IMR-90 (cell line): ENCODE measurements around the gene MYH9. TPM values are rescaled to one million over a fixed set of nuclear protein-coding genes. Genes with fewer than 3 reads are reported as not detected.

ENCODE experiments used
- ATAC-seq: fragments of 200-7000 bp; cut with Tn5 transposase; 2 replicates; pipeline ENCODE4 v1.9.1; 2020; ENCODE audit warnings: low read depth, mild to moderate bottlenecking, moderate library complexity
- BruUV-seq: library from RNA; stranded (reverse); fragments of 400-500 nt; replicated peaks from 2 replicates; lab custom pipeline; 2021; lab: Mats Ljungman, UMichigan
- CTCF ChIA-PET: fragments of 300-600 bp; formaldehyde crosslinking; extraction: SDS; loops from one replicate; lab custom pipeline; 2021; ENCODE audit warnings: antibody characterized with exemption; lab: Yijun Ruan, JAX
- POLR2A ChIA-PET: fragments of 300-600 bp; sonication (Branson Sonifier 250); formaldehyde crosslinking; loops from one replicate; lab custom pipeline; 2022; ENCODE audit warnings: antibody characterized with exemption; ENCODE audit not compliant: unreplicated experiment; lab: Charles Lee
- DNase-seq: peaks from one replicate; pipeline ENCODE4 v3.0.0; 2013
- H2AFZ ChIP-seq: replicated peaks from 2 replicates; pipeline ENCODE3; 2013; ENCODE audit warnings: low read length, mild to moderate bottlenecking; ENCODE audit not compliant: poor library complexity
- H2AK5ac ChIP-seq: 2 replicates; pipeline ENCODE4 v1.6.1; 2013; ENCODE audit warnings: low read depth, low read length, inconsistent platforms
- H2AK9ac ChIP-seq: replicated peaks from 2 replicates; pipeline ENCODE3; 2013; ENCODE audit warnings: mild to moderate bottlenecking, low read depth, low read length, moderate library complexity; ENCODE audit not compliant: poor library complexity
- H2BK120ac ChIP-seq: 2 replicates; pipeline ENCODE4 v1.6.1; 2013; ENCODE audit warnings: low read depth, low read length, inconsistent platforms
- H2BK15ac ChIP-seq: 3 replicates; pipeline ENCODE4 v1.6.1; 2013; ENCODE audit warnings: low read depth, low read length, inconsistent platforms
- H2BK20ac ChIP-seq: 2 replicates; pipeline ENCODE4 v1.6.1; 2013; ENCODE audit warnings: low read depth, mild to moderate bottlenecking, inconsistent platforms, low read length, moderate library complexity
- H2BK5ac ChIP-seq: 2 replicates; pipeline ENCODE4 v1.6.1; 2013; ENCODE audit warnings: mild to moderate bottlenecking, low read depth, low read length, inconsistent platforms; ENCODE audit not compliant: poor library complexity, severe bottlenecking
- H3K14ac ChIP-seq: replicated peaks from 2 replicates; pipeline ENCODE4 v1.6.1; 2013; ENCODE audit warnings: low read depth, low read length, inconsistent platforms
- H3K18ac ChIP-seq: 2 replicates; pipeline ENCODE4 v1.6.1; 2013; ENCODE audit warnings: low read depth, low read length, control low read depth
- H3K23ac ChIP-seq: 2 replicates; pipeline ENCODE4 v1.6.1; 2013; ENCODE audit warnings: low read depth, low read length, inconsistent platforms
- H3K27ac ChIP-seq: 2 replicates; pipeline ENCODE4 v1.5.1; 2013; ENCODE audit warnings: mild to moderate bottlenecking, control low read depth, low read length; ENCODE audit not compliant: insufficient read depth
- H3K27me3 ChIP-seq: 2 replicates; pipeline ENCODE4 v1.6.1; 2013; ENCODE audit warnings: low read length; ENCODE audit not compliant: control insufficient read depth, insufficient read depth
- H3K36me3 ChIP-seq: 2 replicates; pipeline ENCODE4 v1.6.1; 2013; ENCODE audit warnings: low read length, mixed read lengths; ENCODE audit not compliant: control insufficient read depth, insufficient read depth
- H3K4ac ChIP-seq: 2 replicates; pipeline ENCODE4 v1.6.1; 2013; ENCODE audit warnings: low read depth, low read length, inconsistent platforms
- H3K4me1 ChIP-seq: 2 replicates; pipeline ENCODE4 v1.6.1; 2013; ENCODE audit warnings: low read length, mixed read lengths; ENCODE audit not compliant: control insufficient read depth, insufficient read depth
- H3K4me2 ChIP-seq: 2 replicates; pipeline ENCODE4 v1.6.1; 2013; ENCODE audit warnings: low read depth, mild to moderate bottlenecking, control low read depth, low read length, moderate library complexity
- H3K4me3 ChIP-seq: 2 replicates; pipeline ENCODE4 v1.5.1; 2013; ENCODE audit warnings: low read depth, mild to moderate bottlenecking, control low read depth, low read length, moderate library complexity; ENCODE audit not compliant: insufficient read depth
- H3K56ac ChIP-seq: 2 replicates; pipeline ENCODE4 v1.6.1; 2013; ENCODE audit warnings: low read length, inconsistent platforms; ENCODE audit not compliant: insufficient read depth; ENCODE audit errors: extremely low read depth
- H3K79me1 ChIP-seq, 2 experiments: 2 replicates each; pipeline ENCODE4 v1.6.1; 2013; ENCODE audit warnings: low read length in 2 of 2, inconsistent platforms in 1 of 2, low read depth in 1 of 2
- H3K9ac ChIP-seq: 2 replicates; pipeline ENCODE4 v1.6.1; 2013; ENCODE audit warnings: low read depth, low read length, control low read depth
- H3K9me1 ChIP-seq: 2 replicates; pipeline ENCODE4 v1.6.1; 2013; ENCODE audit warnings: low read length, inconsistent platforms; ENCODE audit not compliant: insufficient read depth
- H3K9me3 ChIP-seq: 2 replicates; pipeline ENCODE4 v1.6.1; 2013; ENCODE audit warnings: low read length; ENCODE audit not compliant: control insufficient read depth, insufficient read depth
- H4K20me1 ChIP-seq: 2 replicates; pipeline ENCODE4 v1.6.1; 2013; ENCODE audit warnings: low read length, inconsistent platforms; ENCODE audit not compliant: insufficient read depth
- H4K5ac ChIP-seq: 2 replicates; pipeline ENCODE4 v1.6.1; 2013; ENCODE audit warnings: mild to moderate bottlenecking, low read depth, low read length, control low read depth
- H4K8ac ChIP-seq, 2 experiments: 2 replicates each; pipeline ENCODE4 v1.6.1; 2013; ENCODE audit warnings: low read depth in 2 of 2, low read length in 2 of 2, control low read depth in 1 of 2, inconsistent platforms in 1 of 2
- H4K91ac ChIP-seq: 2 replicates; pipeline ENCODE4 v1.6.1; 2013; ENCODE audit warnings: low read depth, low read length, inconsistent platforms; ENCODE audit not compliant: insufficient read depth
- CEBPB ChIP-seq: IDR thresholded peaks from 2 replicates; pipeline ENCODE4 v1.6.1; 2012; ENCODE audit warnings: low read depth, low read length, improper control_type of control experiment
- whole genome bisulfite sequencing, 2 experiments: methylation state at CpG; one replicate each; pipeline versions ENCODE4 v1.1.5 to v1.1.7; 2013; ENCODE audit warnings: missing lambda C conversion rate in 2 of 2; ENCODE audit not compliant: insufficient read length in 1 of 2; ENCODE audit errors: extremely low coverage in 2 of 2; 5-methylcytosine and 5-hydroxymethylcytosine counted together
- dilution Hi-C: fragments of 300-500 bp; cut with HindIII; formaldehyde crosslinking; loops from one replicate; pipeline ENCODE4 v1.14.3; 2018; ENCODE audit warnings: low sequenced_read_pairs; ENCODE audit not compliant: unreplicated experiment
- in situ Hi-C: fragments of 300-500 bp; cut with MboI; formaldehyde crosslinking; loops from 3 replicates; pipeline ENCODE4 v1.14.3; 2019; ENCODE audit warnings: low sequenced_read_pairs, inconsistent platforms, mixed read lengths
- intact Hi-C: fragments of 100-400 bp; cut with micrococcal nuclease; formaldehyde crosslinking; loops from 2 replicates; pipeline ENCODE4 v1.10.0; 2022
- polyA plus RNA-seq, 3 experiments: library from polyadenylated mRNA; depleted of rRNA; stranded (reverse); fragments of >200 nt; gene quantifications; 2 replicates each; pipeline ENCODE4 v1.2.3, GENCODE V29; 2012; ENCODE audit warnings: low replicate concordance in 1 of 3
- total RNA-seq: library from RNA; depleted of rRNA; stranded (reverse); fragments of >200 nt; gene quantifications from 2 replicates; pipeline ENCODE4 v1.2.3, GENCODE V29; 2012
- TF ChIP-seq, protein P1 (sequence below): fragments of 150-350 bp; IDR thresholded peaks from 2 replicates; pipeline ENCODE4 v1.6.1; 2017; ENCODE audit warnings: mild to moderate bottlenecking, antibody characterized with exemption, low read length, low read depth

Gene MYH9
- total and polyA plus RNA-seq, 2 of the 4 experiments (the other 2 are of a cell fraction), result 475 to 554 TPM

DNA sequence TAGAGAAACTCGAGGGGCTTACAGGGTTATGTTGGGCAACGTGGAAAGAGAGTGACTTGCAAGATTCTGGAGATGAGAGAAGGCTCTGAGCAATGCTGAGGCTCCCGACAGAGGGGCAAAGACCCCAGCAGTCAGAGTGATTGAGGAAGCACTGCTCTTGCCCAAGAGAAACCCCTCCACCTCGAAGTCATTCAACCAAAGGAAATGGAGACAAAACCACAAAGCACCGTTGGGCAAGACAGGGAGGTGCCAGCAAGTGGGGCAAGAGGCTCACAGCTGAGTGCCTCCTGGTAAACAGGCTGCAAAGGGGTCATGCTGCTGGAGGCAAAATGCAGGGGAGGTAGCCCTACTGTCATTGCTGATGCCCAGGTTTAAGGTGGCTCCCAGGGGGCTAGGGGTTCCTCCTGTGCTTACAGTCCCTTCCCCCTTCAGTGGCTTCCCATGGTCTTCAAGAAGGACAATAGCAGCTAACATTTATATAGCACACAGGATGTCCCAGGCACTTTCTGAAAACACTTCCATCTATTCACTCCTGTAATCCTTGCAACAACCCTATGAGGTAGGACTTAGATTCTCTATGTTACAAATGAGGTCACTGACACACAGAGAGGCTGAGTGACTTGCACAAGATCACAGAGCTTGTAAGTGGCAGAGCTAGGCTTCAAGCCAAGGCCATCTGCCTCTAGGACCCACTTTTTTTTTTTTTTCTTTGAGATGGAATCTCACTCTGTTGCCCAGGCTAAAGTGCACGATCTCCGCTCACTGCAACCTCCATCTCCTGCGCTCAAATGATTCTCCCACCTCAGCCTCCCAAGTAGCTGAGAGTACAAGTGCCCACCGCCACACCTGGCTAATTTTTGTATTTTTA is 18.1 kb upstream of the MYH9 start:
- Histone ChIP-seq H4K5ac (peak overlapping the region; percentile 40; the same call in 1 of the 2 replicates), H2AFZ (peak overlapping the region; percentile 4), H3K4me1 (peaks cover 4% of the 10 kb centered on the region), H3K4ac (peak overlapping the region; percentile 36; the same call in 1 of the 2 replicates), H3K36me3 (peaks cover 3% of the 10 kb centered on the region; the same call in 1 of the 2 replicates), H2BK15ac (0 out of 3 replicates have a peak overlapping the region, but pooled peaks have one; percentile 10), H3K23ac (no peak overlapping the region), H2AK5ac (peak overlapping the region; percentile 29; the same call in 1 of the 2 replicates), H4K91ac (no peak overlapping the region), H3K9ac (no peak overlapping the region), H4K20me1 (no peaks in the 10 kb centered on the region), H3K18ac (peak overlapping the region; percentile 23; the same call in 1 of the 2 replicates), H4K8ac (peak overlapping the region in 1 of 2 experiments; percentile 7; a peak in 1 of 4 replicates), H2AK9ac (no peak overlapping the region), H3K9me3 (no peaks in the 10 kb centered on the region), H3K27ac (no peak overlapping the region), H3K4me2 (no peak overlapping the region), H2BK120ac (peak overlapping the region; percentile 5; the same call in 1 of the 2 replicates), H2BK5ac (no peak overlapping the region), H3K9me1 (no peaks in the 10 kb centered on the region), H3K56ac (no peak overlapping the region), H3K14ac (no peak overlapping the region), H3K79me1 (peaks cover 0 to 4% of the 10 kb centered on the region in 2 experiments; a peak in 1 of 4 replicates), H3K4me3 (no peak overlapping the region), H2BK20ac (no peak overlapping the region), H3K27me3 (no peaks in the 10 kb centered on the region)
- ATAC-seq, result peak; percentile 24; the same call in 1 of the 2 replicates
- CTCF ChIA-PET, result no interaction called here
- DNase-seq, result no peak
- POLR2A ChIA-PET, result no interaction called here
- TF ChIP-seq CEBPB, result peak; percentile 45
- TF ChIP-seq, protein P1, sequence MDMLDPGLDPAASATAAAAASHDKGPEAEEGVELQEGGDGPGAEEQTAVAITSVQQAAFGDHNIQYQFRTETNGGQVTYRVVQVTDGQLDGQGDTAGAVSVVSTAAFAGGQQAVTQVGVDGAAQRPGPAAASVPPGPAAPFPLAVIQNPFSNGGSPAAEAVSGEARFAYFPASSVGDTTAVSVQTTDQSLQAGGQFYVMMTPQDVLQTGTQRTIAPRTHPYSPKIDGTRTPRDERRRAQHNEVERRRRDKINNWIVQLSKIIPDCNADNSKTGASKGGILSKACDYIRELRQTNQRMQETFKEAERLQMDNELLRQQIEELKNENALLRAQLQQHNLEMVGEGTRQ, result no peak
- BruUV-seq, result no TSS peak
- in situ Hi-C loops, result no loop called here
- dilution Hi-C loops, result no loop called here
- no CpG with 5 or more reads among the region's 9 CpGs for WGBS, 2 experiments
- intact Hi-C loops, result no loop called here
